Stimulated activated CD4-positive, alpha-beta T cell treated with anti-CD3 and anti-CD28 coated beads, Interleukin-2, amount 100 ng/mL, for 4 hours (primary cell): Measurements from ENCODE around the gene TSGA10IP.

Experiments
- DNase-seq: peaks from one replicate; pipeline ENCODE4 v3.0.0-alpha.2; 2020; ENCODE audit warnings: low read depth

Gene TSGA10IP

DNA sequence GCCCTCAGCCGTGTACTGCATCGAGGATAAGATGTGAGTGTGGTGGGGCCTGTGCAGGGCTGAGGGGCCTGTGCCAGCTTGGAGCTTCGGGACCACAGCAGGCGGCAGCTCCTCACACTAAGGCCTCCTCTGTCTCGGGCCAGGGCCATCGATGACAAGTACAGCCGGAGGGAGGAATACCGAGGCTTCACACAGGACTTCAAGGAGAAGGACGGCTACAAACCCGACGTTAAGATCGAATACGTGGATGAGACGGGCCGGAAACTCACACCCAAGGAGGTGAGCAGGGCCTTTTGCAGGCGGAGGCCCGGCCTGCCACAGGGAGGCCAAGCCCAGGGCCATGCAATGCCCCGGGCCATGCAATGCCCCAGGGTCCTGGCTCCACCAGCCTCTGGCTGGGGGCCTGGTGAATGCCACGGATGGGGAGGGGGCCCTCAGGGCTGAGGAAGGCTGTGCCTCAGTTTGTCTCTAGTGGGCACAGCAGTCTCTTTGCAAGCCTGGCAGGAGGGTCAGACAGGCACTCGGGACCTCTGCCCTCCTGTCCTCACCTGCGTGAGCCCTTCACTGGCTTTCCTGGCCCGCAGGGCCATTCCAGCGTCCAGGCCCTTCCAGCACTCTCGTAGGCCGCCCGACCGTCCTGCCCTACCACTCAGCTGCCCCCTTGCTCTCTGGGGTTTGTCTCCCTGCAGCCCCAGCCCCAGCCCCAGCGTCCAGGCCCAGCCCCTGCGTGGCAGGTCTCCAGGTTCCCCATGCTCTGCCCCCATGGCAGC is 32.5 kb downstream of the TSGA10IP start:
- no peak for DNase-seq

DNA sequence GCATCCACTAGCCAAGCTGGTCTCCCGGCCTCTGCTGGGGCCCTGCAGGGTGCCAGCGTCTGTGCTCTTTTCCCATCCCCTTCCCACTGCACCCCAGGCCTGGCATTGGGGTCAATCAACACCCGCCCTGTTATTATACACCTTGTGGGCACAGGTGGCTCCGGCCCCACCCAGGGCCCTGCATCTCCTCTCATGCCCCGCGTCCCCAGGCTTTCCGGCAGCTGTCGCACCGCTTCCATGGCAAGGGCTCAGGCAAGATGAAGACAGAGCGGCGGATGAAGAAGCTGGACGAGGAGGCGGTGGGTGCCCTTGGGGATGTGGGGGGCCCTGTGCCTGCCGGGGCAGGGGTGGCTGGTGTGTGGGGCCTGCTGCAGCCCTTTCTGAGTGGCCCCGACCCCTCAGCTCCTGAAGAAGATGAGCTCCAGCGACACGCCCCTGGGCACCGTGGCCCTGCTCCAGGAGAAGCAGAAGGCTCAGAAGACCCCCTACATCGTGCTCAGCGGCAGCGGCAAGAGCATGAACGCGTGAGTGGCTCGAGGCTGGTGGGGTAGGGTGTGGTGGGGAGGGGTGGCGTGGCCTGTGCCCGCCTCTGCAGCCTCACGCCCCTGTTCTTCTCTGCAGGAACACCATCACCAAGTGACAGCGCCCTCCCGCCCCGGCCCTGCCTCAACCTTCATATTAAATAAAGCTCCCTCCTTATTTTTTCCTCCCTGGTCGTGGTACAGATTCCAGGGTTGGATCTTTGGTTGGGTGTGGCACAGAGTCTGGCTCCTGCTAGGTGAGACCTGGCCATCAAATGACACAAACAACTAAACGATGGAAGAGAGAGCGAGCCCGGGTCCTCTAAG is 33.3 kb downstream of the TSGA10IP start:
- DNase-seq = no peak

DNA sequence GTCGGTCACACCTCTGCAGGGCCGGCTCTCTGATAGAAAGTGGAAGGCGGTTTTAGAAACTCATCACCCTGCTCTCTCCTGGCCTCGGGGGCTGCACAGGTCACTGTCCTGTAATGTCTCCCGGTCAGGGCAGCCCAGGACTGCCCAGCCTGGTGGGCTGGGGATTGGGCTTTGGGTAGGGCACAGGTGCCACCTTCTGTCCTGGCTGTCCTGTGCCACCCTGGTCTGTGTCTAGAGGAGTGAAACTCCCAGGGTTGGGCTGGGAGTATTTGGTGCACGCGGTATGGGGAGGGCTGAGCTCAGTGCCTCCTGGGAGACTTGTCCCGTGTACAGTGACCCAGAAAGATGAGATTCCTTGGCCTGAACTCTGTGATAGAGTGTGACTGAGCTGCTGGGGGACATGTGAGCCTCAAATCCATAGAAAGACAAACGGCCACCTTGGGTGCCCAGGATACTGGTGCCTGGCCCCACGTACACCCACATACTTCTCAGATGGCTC is 34.0 kb downstream of the TSGA10IP start:
- DNase-seq = no peak

DNA sequence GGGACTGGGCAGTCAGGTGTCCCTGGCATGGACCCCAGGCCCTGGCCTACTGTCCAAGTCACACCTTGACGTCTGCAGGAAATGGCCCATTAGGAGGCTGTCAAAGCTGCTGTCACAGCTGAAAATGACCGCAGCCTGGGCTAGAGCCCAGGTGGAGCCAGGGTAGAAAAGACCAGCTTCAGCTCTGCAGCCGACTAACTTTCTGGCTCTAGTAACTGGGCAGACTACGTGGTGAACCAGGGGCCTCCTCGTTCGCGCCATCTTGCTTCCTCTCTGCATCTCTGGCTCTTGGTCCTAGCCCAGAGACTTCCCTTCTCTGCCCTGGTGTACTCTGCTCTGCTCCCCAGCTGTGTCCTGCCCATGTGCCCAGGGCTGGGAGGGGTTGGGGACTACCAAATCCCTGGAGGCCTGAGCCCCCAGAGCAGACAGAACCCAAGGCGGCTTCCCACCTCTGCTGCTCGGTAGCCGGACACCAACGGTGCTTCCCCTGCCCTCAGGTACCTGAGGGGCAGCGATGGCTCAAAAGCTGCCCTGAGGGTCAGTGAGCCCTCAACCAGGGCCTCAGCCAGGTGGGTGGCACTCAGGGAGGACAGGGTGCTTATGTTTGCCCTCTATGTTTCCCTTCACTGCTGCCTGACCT is 35.9 kb downstream of the TSGA10IP start:
- no peak for DNase-seq

DNA sequence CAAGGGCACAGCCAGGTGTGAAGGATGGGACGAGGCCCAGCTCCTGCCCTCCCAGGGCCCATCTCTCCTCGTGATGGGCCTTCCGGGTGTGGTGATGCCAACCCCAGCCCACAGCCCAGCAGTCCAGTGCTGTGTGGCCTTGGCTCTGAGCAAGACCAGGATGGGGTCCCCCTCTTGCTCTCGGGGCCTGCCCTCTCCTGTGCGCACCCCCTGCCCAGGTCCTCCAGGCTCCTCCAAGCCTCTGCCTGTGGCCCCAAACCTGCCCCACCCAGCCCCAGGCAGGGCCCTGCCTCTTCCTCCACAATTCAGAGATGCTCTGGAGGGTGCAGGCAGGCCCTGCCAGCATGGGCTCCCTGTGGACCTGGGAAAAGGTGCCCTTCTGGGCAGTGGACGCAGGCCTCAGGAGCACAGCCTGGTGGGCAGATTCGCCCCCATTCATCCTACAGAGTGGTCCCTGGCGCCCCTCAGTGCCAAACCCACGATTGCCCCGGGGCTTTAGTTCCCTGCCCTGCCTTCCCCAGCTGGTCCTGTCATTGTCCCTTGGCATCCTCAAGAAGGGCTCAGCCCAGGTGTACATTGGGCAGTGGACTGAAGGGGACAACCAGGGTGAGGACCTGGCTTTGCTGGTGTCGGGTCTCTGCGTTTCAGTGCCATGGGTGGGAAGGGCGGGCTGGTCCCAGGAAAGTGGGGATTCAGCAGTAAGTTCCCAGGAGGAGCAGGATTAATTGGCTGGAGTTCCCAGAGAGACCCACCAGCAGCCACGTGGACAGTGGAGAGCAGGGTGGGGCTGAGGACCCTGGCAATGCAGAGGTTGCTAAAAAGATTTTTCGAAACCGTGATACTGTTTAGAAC is 36.9 kb downstream of the TSGA10IP start:
- DNase-seq = no peak

DNA sequence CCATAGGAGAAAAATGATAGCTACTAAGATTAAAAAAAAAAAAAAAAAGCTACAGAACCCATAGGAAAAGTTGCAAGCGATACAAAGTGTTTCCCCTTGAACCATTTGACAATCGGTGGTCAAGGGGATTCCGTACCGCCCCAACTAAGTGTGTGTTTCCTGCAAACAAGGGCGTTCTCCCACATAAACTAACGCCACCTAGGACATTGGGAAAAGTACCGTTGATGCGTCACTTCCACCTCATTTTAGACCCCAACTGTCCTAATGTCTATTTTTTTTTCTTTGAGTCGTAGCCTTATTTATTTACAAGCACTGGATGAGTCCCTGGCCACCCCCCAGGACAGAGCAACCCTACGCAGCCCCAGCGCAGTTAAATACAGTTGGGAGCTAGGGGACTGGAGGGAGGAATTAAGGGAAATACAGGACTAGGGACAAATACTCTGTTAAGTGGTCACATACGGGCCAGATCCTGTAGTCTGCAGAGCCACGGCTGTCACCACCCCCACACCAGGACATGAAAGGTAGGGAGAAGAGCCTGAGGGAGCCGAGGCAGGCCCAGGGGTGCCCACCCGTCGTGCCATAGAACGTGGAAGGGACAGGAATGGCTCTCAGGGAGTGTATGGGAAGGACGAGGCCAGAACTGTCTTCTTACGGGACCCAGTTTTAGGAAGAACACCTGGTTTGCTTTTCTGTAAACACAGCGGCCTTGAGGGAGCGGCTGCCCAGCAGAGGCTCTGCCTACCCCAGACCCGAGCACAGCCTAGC is 37.7 kb downstream of the TSGA10IP start:
- no peak for DNase-seq

DNA sequence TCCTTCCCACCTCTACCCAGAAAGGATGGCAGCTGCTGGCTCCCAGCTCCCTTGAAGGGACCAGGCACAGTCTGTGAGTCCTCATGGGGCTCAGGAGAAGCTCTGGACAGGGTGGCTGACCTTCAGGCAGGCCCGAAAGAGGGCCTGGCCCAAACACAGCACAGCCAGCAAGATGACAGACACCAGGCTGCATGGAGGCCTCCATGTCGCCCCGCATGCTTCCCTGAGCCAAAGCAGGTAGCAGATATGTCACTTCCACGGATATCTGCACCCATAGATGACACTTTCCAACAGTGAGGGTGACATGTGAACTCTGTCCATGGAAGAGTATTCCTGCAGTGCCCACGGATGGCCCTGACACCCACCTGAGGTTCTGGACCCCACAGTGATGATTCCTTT is 38.3 kb downstream of the TSGA10IP start:
- no peak for DNase-seq

DNA sequence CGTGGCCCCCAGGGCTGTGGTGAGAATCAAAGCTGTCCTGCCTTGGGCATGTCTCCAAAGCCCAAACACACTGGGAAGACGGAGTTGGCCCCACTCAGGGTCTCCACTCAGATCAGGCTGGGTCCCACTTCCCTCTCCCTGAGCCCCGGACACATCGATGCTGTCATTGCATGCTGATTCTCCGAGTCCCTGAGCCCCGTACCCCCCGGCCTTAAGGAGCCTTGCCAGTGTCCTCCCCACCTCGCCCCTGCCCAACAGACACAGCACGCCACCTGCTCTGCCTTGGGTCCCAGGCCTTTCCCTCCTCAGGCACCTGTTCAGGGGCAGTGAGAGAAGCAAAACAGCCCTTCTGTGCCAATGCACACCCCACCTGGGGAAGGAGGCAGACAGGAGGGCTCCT is 42.1 kb downstream of the TSGA10IP start:
- DNase-seq = no peak

DNA sequence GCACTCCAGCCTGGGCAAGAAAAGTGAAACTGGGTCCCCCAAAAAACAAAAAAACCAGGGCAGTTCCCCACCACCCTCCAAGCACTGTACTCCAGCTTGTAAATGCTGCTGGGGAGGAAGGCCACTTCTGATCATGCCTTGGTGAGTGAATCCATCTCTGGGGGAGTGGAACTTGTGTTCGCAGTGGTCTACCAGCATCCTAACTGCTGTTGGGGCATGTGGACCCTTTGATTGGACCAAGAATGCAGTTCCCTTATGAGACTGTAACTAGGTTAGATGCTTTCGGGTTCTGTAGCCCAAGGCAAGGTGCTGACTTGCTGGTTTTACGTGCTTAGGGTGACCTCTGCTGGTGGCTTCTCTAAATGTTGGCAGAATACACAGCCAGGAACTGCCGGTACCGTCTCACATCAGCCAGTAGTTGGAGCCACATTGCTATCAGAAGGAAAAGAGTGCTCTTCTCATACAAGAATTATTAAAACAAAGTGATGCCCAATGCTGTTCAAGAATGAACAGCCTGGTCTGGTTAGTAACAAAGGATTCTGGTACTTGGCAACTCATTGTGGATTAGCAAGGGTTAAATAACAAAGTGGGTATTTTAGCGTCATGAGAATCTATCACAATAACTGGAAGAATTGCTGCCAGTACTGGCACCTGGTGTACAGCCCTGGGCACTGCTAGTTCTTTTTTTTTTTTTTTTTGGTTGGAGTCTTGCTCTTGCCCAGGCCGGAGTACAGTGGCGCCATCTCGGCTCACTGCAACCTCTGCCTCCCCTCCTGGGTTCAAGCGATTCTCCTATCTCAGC is 43.7 kb downstream of the TSGA10IP start:
- peak; percentile 87 for DNase-seq

DNA sequence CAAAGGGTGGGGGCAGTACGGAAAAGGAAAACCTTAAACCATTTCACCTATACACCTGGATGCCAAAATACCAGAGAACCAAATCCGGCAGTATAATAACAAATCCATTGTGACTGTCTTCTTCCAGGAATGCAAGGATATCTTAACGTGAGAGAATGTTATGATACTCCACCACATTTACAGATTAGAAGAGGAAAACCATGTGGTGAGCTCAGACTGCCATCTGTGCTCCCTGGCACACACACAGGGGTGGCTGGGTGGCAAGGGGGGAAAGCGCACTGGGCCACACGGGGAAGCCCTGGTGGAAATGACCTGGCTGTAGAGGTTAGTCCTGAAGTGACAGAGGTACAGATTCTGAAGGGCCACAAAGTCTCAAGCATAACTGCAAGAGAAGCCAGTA is 46.8 kb downstream of the TSGA10IP start:
- DNase-seq = no peak

DNA sequence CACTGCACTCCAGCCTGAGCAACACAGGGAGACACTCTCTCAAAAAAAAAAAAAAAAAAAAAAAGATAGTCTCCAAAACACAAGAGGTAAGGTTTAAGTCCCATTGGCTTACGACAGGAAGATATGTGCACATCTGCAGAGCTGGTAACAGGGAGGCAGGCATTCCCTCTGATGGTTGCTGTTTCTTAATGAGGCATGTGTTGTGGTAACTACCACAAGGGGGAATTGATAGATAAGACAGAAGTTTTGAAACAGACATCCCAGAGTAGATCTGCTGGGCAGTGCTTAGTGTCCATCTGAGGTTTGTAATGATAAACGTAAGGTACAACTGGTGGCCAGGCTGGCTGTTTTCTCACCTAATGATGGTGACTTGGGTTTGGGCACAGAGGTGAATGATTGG is 52.0 kb downstream of the TSGA10IP start:
- no peak for DNase-seq

DNA sequence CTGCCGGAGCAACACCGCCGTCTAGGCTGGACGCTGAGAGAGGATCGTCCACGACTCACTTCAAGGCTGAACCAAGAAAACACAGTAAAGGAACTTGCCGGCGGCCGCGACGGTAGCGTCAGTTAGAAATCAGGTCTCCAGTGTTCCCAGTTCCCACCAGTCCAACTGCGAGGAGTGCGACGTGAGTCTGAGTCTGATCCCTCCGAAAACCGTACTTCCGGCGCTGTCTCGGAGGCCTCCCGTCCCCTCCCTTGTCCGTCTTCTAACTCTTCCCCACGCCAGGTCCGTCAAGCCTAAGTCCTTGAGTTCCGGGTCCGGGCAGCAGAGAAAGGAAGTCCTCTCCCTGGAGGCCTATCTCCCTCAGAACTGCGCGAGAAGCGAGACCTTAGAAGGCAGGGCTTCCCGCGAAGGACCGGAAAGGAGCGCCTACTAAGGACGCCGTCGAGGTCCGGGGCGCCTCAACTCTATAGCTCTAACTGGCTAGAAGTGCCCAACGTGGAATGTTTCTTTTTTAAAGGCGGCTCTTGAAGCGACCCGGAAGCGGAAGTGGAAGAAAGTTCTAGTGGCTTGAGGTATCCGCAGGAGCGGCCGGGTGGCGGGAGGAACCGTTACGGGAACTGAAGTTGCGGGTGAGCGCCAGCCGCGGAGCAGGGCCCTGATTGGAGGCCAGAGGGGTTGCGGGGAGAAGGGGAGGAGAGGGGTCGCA is 56.8 kb downstream of the TSGA10IP start, which contains the start of the genes BANF1 and EIF1AD:
Gene BANF1, plus strand, starts transcription at position 562 of the 706 bp plus-strand sequence. CDS start 748 bp downstream, outside the sequence.
Gene EIF1AD, minus strand, starts transcription at position 216 of the 706 bp plus-strand sequence. CDS start 1,768 bp downstream, outside the sequence.
- peak; percentile 87 for DNase-seq

DNA sequence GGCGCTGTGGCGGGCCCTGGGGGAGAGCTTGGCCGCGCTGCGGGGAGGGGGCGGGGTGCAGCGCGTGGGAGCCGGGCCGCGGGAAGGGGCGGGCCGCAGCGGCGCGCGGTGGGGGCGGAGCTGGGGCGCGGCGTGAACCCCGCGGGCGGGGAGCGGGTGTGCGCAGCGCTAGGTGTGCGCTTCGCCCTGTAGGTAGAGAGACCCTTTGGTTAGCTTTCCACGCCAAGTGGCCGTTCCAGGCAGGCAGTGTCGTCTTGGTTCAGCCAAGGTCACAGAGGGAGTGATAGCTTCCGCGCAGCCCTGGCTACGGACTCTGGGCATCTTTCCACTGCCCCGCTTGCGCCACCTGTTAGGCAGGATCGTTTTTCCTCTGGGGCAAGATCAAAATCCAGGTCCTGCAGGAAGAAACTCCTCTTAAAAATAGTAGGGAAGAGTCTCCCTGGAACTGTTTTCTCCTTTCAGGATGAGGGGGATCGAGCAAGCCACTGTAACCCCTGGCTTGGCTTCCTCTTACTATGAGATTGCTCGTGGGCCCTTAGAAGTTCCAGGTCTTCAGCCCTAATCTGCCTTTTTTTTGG is 57.5 kb downstream of the TSGA10IP start:
- peak; percentile 61 for DNase-seq

DNA sequence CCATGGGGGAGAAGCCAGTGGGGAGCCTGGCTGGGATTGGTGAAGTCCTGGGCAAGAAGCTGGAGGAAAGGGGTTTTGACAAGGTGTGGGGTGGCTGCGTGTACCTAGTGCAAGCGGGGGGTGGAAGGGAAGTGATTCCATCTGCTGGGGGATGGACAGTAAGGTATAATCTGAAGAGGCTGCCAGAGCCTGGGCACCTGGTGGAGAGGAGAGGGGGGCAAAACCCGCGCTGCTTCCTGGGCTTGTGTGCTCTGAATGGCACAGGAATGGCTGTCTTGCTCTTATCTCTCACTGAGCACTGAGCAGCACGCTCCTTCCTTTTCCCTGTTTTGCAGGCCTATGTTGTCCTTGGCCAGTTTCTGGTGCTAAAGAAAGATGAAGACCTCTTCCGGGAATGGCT is 58.0 kb downstream of the TSGA10IP start:
- no peak for DNase-seq

DNA sequence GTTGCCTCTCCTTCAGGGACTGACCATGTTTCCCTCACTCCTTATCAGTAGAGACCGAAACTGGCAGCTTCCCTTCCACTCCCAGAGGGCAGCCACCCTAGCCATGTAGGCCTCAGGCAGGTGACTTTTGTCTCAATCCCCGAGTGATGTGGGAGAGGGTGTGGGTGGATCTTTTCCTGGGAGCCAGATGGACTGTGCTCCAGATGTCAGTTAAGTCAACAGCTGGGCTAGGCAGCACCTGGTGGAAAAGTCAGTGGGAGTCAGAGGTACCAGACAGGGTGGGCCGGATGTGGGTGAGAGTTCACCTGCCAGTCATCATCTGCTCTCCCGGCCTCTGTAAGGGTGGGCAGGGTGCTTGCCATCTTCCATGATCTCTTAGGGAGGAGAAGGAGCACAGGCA is 58.9 kb downstream of the TSGA10IP start:
- no peak for DNase-seq

DNA sequence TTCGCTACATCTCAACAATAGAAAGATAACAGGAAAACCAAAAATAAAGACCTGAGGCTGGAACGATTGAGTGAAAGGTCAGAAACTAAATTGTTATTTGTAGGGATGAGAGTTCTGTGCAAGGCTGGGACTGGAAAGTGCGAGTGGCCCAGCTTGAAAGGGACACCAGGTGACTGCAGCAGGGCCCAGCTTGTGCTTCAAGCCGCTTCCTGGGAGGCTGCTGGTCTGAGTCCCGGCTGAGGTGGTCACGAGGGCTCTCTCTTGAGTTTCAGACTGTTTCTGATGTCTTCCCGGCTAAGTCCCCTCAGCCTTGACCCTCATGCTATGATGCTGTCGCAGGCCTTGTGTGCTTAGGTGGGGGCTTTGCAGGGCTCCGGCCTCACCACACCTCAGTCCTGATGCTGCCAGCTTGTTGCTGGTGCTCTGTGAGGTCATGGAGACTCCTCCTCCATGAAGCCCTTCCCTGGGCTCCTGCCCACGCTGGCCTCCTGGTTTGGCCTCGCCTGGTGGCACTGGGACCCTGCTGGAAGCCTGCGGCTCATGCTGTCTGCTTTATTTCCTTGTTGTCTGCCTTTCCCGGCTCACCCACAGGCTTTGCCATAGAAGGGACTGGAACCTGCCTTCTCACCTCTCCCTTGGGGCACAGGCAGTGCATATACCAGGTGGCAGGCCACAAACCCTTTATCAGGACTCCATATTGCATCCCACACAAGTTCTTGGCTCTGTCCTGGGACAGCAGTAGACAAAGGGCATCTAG is 61.0 kb downstream of the TSGA10IP start:
- DNase-seq = no peak

DNA sequence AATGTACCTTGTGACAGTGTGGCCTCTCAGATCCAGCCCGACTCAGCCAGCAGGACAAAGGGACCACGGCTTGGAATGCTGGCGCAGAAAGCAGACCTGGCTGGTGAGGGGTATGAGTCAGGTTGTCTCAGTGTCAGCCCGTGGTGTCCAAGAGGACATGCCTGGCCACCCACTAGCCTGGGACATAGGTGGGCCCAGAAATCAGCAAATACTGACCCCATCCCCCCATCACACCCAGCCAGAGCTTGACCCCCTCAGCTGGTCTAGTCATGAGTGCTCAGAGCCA is 61.6 kb downstream of the TSGA10IP start:
- no peak for DNase-seq

DNA sequence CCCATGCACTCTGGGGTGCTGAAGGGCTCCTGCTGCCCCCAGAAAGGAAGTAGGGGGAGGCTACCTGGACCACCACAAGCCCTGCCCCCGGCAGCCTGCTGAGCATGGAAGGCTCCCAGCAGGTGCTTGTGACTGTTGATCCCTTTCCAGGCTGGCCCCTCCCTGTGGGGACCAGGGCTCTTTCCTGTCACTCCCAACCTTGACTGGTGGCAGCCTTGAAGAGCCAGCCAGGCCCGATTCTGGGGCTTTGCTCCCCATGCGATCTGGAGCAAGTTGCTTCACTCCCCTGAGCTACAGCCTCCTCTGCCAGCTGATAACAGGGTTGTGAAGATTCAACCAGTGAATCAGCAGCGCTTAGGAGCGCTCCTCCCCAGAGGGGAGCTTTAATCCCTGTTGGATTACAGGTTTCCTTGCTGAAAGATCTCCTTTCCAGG is 61.9 kb downstream of the TSGA10IP start:
- no peak for DNase-seq
